ENCODE data around the gene AIPL1. TPM values are rescaled to one million over a fixed set of nuclear protein-coding genes. Genes with fewer than 3 reads are reported as not detected.

Gene AIPL1
- total and polyA plus RNA-seq, 2 of the 4 experiments (the other 2 are of a cell fraction), result not detected

- no TSS peak for BruUV-seq (replicated peaks)
- Histone ChIP-seq H3K27ac (ENCODE audit: insufficient read depth, low read length) (no peak overlapping the region), H3K56ac (ENCODE audit: extremely low read depth, insufficient read depth, low read length) (no peak overlapping the region), H2BK120ac (ENCODE audit: low read depth, low read length) (no peak overlapping the region), H3K9me3 (ENCODE audit: control insufficient read depth, insufficient read depth, low read length) (no peaks in the 10 kb centered on the region), H3K18ac (ENCODE audit: low read depth, low read length) (no peak overlapping the region), H3K9me1 (ENCODE audit: insufficient read depth, low read length) (no peaks in the 10 kb centered on the region), H4K20me1 (ENCODE audit: insufficient read depth, low read length) (no peaks in the 10 kb centered on the region), H2BK5ac (ENCODE audit: low read depth, low read length, poor library complexity, severe bottlenecking) (no peak overlapping the region), H3K9ac (ENCODE audit: low read depth, low read length) (no peak overlapping the region), H2BK15ac (ENCODE audit: low read depth, low read length) (no peak overlapping the region), H3K4me1 (ENCODE audit: control insufficient read depth, insufficient read depth, low read length) (no peaks in the 10 kb centered on the region), H2AK9ac (replicated peaks; ENCODE audit: low read depth, low read length, poor library complexity) (no peak overlapping the region), H3K14ac (replicated peaks; ENCODE audit: low read depth, low read length) (no peak overlapping the region), H4K91ac (ENCODE audit: insufficient read depth, low read depth, low read length) (no peak overlapping the region), H2AFZ (replicated peaks; ENCODE audit: low read length, poor library complexity) (no peak overlapping the region), H4K5ac (ENCODE audit: low read depth, low read length) (no peak overlapping the region), H3K27me3 (ENCODE audit: control insufficient read depth, insufficient read depth, low read length) (peaks cover 10% of the 10 kb centered on the region; the same call in 1 of the 2 replicates), H2AK5ac (ENCODE audit: low read depth, low read length) (no peak overlapping the region), H2BK20ac (ENCODE audit: low read depth, low read length) (no peak overlapping the region), H3K79me1 (ENCODE audit: low read depth in 1 of 2, low read length in 2 of 2) (no peaks in the 10 kb centered on the region), H4K8ac (ENCODE audit: low read depth in 2 of 2, low read length in 2 of 2) (no peak overlapping the region), H3K36me3 (ENCODE audit: control insufficient read depth, insufficient read depth, low read length) (no peaks in the 10 kb centered on the region), H3K4ac (ENCODE audit: low read depth, low read length) (no peak overlapping the region), H3K4me3 (ENCODE audit: insufficient read depth, low read depth, low read length) (no peak overlapping the region), H3K23ac (ENCODE audit: low read depth, low read length) (no peak overlapping the region), H3K4me2 (ENCODE audit: low read depth, low read length) (no peak overlapping the region)
- intact Hi-C loops (cut with micrococcal nuclease) (loop anchor here (10.0 kb wide), 1 partner anchor 113 kb away; no protein-coding TSS in a partner anchor), in situ Hi-C loops (cut with MboI; ENCODE audit: low sequenced_read_pairs) (loop anchor here (25.0 kb wide), 1 partner anchor 221 kb away; no protein-coding TSS in a partner anchor), dilution Hi-C loops (cut with HindIII; ENCODE audit: low sequenced_read_pairs, unreplicated experiment) (no loop called here)
- ATAC-seq (ENCODE audit: low read depth) (no peak), DNase-seq (no peak)
- POLR2A ChIA-PET (ENCODE audit: unreplicated experiment), result no interaction called here
- CTCF ChIA-PET, result no interaction called here
- WGBS, 2 experiments (ENCODE audit: extremely low coverage in 2 of 2, insufficient read length in 1 of 2), result 29% methylated on average over 4 of the region's 6 CpGs; no CpG with 5 or more reads in 1 of the 2 experiments
- TF ChIP-seq CEBPB (IDR thresholded peaks at IDR 0.05; ENCODE audit: low read depth, low read length) (no peak), RAD21 (IDR thresholded peaks at IDR 0.05; ENCODE audit: low read length) (no peak), NFE2L2 (IDR thresholded peaks at IDR 0.05; ENCODE audit: low read depth, low read length) (no peak), USF2 (IDR thresholded peaks at IDR 0.05; ENCODE audit: low read depth, low read length) (no peak), MAFK (IDR thresholded peaks at IDR 0.05; ENCODE audit: low read depth, low read length) (no peak), POLR2A (IDR thresholded peaks at IDR 0.05; ENCODE audit: low read depth, low read length) (no peak), BHLHE40 (IDR thresholded peaks at IDR 0.05; ENCODE audit: low read depth, low read length) (no peak), MAZ (IDR thresholded peaks at IDR 0.05; ENCODE audit: borderline replicate concordance, low read depth, low read length) (no peak)
Measured at GRCh38 chr17:6408276-6408675, 26.6 kb downstream of the AIPL1 start.
